ENCODE results near the gene VSTM1. TPM values are rescaled to one million over a fixed set of nuclear protein-coding genes. Genes with fewer than 3 reads are reported as not detected.

VSTM1 gene
- total and polyA plus RNA-seq, 2 of the 4 experiments (the other 2 are of a cell fraction) = not detected

GRCh38 chr19:54073829-54074228 is 10.1 kb upstream of the VSTM1 start:
- H3K9me1 ChIP-seq (ENCODE audit: insufficient read depth, low read length) = no peaks in the 10 kb centered on the region
- in situ Hi-C loops (cut with MboI; ENCODE audit: low sequenced_read_pairs) (no loop called here), intact Hi-C loops (cut with micrococcal nuclease) (no loop called here), dilution Hi-C loops (cut with HindIII; ENCODE audit: low sequenced_read_pairs, unreplicated experiment) (no loop called here)
- no peak overlapping the region for H2BK120ac ChIP-seq (ENCODE audit: low read depth, low read length)
- no peak overlapping the region for H2AK9ac ChIP-seq (replicated peaks; ENCODE audit: low read depth, low read length, poor library complexity)
- no peak overlapping the region for H2BK5ac ChIP-seq (ENCODE audit: low read depth, low read length, poor library complexity, severe bottlenecking)
- no peak overlapping the region for H3K27ac ChIP-seq (ENCODE audit: insufficient read depth, low read length)
- H4K5ac ChIP-seq (ENCODE audit: low read depth, low read length) = no peak overlapping the region
- no peak overlapping the region for H3K56ac ChIP-seq (ENCODE audit: extremely low read depth, insufficient read depth, low read length)
- no peak overlapping the region for H4K8ac ChIP-seq (ENCODE audit: low read depth in 2 of 2, low read length in 2 of 2)
- no peak overlapping the region for H2BK20ac ChIP-seq (ENCODE audit: low read depth, low read length)
- no peak overlapping the region for H2BK15ac ChIP-seq (ENCODE audit: low read depth, low read length)
- TF ChIP-seq USF2 (IDR thresholded peaks at IDR 0.05; ENCODE audit: low read depth, low read length) (no peak), SMC3 (IDR thresholded peaks at IDR 0.05; ENCODE audit: low read depth, low read length) (no peak), NFE2L2 (IDR thresholded peaks at IDR 0.05; ENCODE audit: low read depth, low read length) (no peak), ELK1 (IDR thresholded peaks at IDR 0.05; ENCODE audit: borderline replicate concordance, low read depth, low read length) (no peak), MAFK (IDR thresholded peaks at IDR 0.05; ENCODE audit: low read depth, low read length) (no peak), RFX5 (IDR thresholded peaks at IDR 0.05; ENCODE audit: low read depth, low read length) (no peak), RCOR1 (IDR thresholded peaks at IDR 0.05; ENCODE audit: insufficient replicate concordance, low read length) (no peak), MXI1 (IDR thresholded peaks at IDR 0.05; ENCODE audit: borderline replicate concordance, low read depth, low read length) (no peak)
- CTCF ChIA-PET = no interaction called here
- H4K20me1 ChIP-seq (ENCODE audit: insufficient read depth, low read length) = no peaks in the 10 kb centered on the region
- POLR2A ChIA-PET (ENCODE audit: unreplicated experiment) = no interaction called here
- peaks cover 4% of the 10 kb centered on the region; the same call in 1 of the 2 replicates for H3K9me3 ChIP-seq (ENCODE audit: control insufficient read depth, insufficient read depth, low read length)
- ATAC-seq (ENCODE audit: low read depth) (no peak), DNase-seq (no peak)
- no peak overlapping the region for H3K4me2 ChIP-seq (ENCODE audit: low read depth, low read length)
- 78% methylated on average over 4 of the region's 10 CpGs; no CpG with 5 or more reads in 1 of the 2 experiments for WGBS, 2 experiments (ENCODE audit: extremely low coverage in 2 of 2, insufficient read length in 1 of 2)
- H3K4ac ChIP-seq (ENCODE audit: low read depth, low read length) = no peak overlapping the region
- no TSS peak for BruUV-seq (replicated peaks)
- H2AK5ac ChIP-seq (ENCODE audit: low read depth, low read length) = no peak overlapping the region
- H3K79me1 ChIP-seq (ENCODE audit: low read depth in 1 of 2, low read length in 2 of 2) = no peaks in the 10 kb centered on the region
- H3K18ac ChIP-seq (ENCODE audit: low read depth, low read length) = no peak overlapping the region
- H3K9ac ChIP-seq (ENCODE audit: low read depth, low read length) = no peak overlapping the region
- no peak overlapping the region for H4K91ac ChIP-seq (ENCODE audit: insufficient read depth, low read depth, low read length)
- no peaks in the 10 kb centered on the region for H3K27me3 ChIP-seq (ENCODE audit: control insufficient read depth, insufficient read depth, low read length)
- no peaks in the 10 kb centered on the region for H3K4me1 ChIP-seq (ENCODE audit: control insufficient read depth, insufficient read depth, low read length)
- no peak overlapping the region for H3K23ac ChIP-seq (ENCODE audit: low read depth, low read length)
- no peak overlapping the region for H2AFZ ChIP-seq (replicated peaks; ENCODE audit: low read length, poor library complexity)
- H3K14ac ChIP-seq (replicated peaks; ENCODE audit: low read depth, low read length) = no peak overlapping the region
- H3K36me3 ChIP-seq (ENCODE audit: control insufficient read depth, insufficient read depth, low read length) = no peaks in the 10 kb centered on the region
- no peak overlapping the region for H3K4me3 ChIP-seq (ENCODE audit: insufficient read depth, low read depth, low read length)
